SU-DHL-6 (cell line): ENCODE measurements around the gene PLEKHA7.

Experiments
- EZH2phosphoT487 ChIP-seq: fragments of 200-600 bp; sonication (generic), shearing (Covaris generic); conservative IDR thresholded peaks from 2 replicates; pipeline ENCODE4 v1.6.1; 2018; ENCODE audit warnings: mild to moderate bottlenecking, antibody characterized with exemption, low read length, moderate library complexity, mixed read lengths
- TF ChIP-seq, protein P1 (sequence below): fragments of 200-600 bp; sonication (generic); IDR thresholded peaks from one replicate; pipeline ENCODE4 v1.5.1; 2017; ENCODE audit warnings: antibody characterized with exemption, mild to moderate bottlenecking, low read length, moderate library complexity; ENCODE audit not compliant: insufficient read depth, poor library complexity, severe bottlenecking

DNA sequence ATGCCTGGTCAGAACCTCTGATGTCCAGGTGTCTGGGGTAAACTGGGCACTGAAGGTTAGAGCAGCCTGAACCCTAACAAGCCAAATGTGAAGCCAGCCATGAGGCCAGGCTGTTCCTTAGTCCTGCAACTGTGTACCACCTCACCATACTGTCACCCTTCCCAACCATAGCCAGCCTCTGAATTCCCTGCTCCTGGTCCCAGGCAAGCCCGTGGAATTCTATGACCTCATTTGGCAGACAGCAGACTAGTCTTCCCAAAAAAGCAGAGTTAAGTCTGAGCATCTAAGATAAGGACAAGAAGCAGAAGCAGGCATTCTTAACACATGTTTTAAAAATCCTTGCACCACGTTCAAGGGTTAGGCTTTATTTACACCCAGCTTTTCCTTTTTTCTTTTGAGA, 140.9 kb downstream of the PLEKHA7 start:
- TF ChIP-seq, protein P1, sequence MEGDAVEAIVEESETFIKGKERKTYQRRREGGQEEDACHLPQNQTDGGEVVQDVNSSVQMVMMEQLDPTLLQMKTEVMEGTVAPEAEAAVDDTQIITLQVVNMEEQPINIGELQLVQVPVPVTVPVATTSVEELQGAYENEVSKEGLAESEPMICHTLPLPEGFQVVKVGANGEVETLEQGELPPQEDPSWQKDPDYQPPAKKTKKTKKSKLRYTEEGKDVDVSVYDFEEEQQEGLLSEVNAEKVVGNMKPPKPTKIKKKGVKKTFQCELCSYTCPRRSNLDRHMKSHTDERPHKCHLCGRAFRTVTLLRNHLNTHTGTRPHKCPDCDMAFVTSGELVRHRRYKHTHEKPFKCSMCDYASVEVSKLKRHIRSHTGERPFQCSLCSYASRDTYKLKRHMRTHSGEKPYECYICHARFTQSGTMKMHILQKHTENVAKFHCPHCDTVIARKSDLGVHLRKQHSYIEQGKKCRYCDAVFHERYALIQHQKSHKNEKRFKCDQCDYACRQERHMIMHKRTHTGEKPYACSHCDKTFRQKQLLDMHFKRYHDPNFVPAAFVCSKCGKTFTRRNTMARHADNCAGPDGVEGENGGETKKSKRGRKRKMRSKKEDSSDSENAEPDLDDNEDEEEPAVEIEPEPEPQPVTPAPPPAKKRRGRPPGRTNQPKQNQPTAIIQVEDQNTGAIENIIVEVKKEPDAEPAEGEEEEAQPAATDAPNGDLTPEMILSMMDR: no peak
- TF ChIP-seq EZH2phosphoT487: no peak
